SK-N-SH (cell line): ENCODE measurements around the gene SPACDR. TPM values are rescaled to one million over a fixed set of nuclear protein-coding genes. Genes with fewer than 3 reads are reported as not detected.

Source experiments
- CTCF ChIA-PET: fragments of 300-600, 350-600 bp; formaldehyde crosslinking; extraction: SDS; loops from one replicate; lab custom pipeline; 2021; lab: Yijun Ruan, JAX
- POLR2A ChIA-PET: fragments of 350-600 bp; sonication (Branson Sonifier 250); formaldehyde crosslinking; extraction: SDS; loops from one replicate; lab custom pipeline; 2020; ENCODE audit warnings: antibody characterized with exemption, inconsistent platforms; lab: Yijun Ruan, JAX
- DNase-seq: peaks from one replicate; pipeline ENCODE4 v3.0.0; 2012
- H2AFZ ChIP-seq: fragments of 200-600 bp; sonication (generic); 2 replicates; pipeline ENCODE4 v1.8.1; 2016; ENCODE audit warnings: antibody characterized with exemption, mild to moderate bottlenecking, low read depth
- H3F3A ChIP-seq: fragments of 200-600 bp; sonication (generic); replicated peaks from 2 replicates; pipeline ENCODE3; 2016; ENCODE audit warnings: antibody characterized with exemption, mild to moderate bottlenecking; ENCODE audit not compliant: insufficient read depth
- H3K27ac ChIP-seq, 2 experiments: fragments of 200-500 bp in 1 of 2; fragments of 200-600 bp in 1 of 2; sonication (Bioruptor generic) in 1 of 2; sonication (generic), shearing (Covaris generic) in 1 of 2; 2 replicates each; pipeline versions ENCODE4 v1.5.1 to v1.6.1; 2014 to 2016; ENCODE audit warnings: low read depth in 2 of 2, inconsistent platforms in 1 of 2, low read length in 1 of 2, mild to moderate bottlenecking in 1 of 2, mixed read lengths in 1 of 2
- H3K27me3 ChIP-seq: fragments of 200-600 bp; sonication (generic), shearing (Covaris generic); 2 replicates; pipeline ENCODE4 v1.6.1; 2016; ENCODE audit warnings: mixed run types; ENCODE audit not compliant: insufficient read depth
- H3K36me3 ChIP-seq, 2 experiments: fragments of 200-500 bp in 1 of 2; fragments of 200-600 bp in 1 of 2; sonication (Bioruptor generic) in 1 of 2; sonication (generic) in 1 of 2; replicated peaks in 1 of 2; 2 replicates each; pipeline versions ENCODE3 to v1.5.1; 2014 to 2016; ENCODE audit warnings: low read length in 1 of 2, mild to moderate bottlenecking in 1 of 2; ENCODE audit not compliant: insufficient read depth in 2 of 2, control insufficient read depth in 1 of 2
- H3K4me1 ChIP-seq, 2 experiments: fragments of 200-500 bp in 1 of 2; fragments of 200-600 bp in 1 of 2; sonication (Bioruptor generic) in 1 of 2; sonication (generic), shearing (Covaris generic) in 1 of 2; 2 replicates each; pipeline versions ENCODE4 v1.5.1 to v1.6.1; 2014 to 2016; ENCODE audit warnings: low read depth in 1 of 2, low read length in 1 of 2, mixed run types in 1 of 2; ENCODE audit not compliant: insufficient read depth in 2 of 2, control insufficient read depth in 1 of 2
- H3K4me2 ChIP-seq: fragments of 200-600 bp; sonication (generic), shearing (Covaris generic); 2 replicates; pipeline ENCODE4 v1.6.1; 2017; ENCODE audit warnings: mixed run types
- H3K4me3 ChIP-seq, 2 experiments: fragments of 200-500 bp in 1 of 2; fragments of 200-600 bp in 1 of 2; sonication (Bioruptor generic) in 1 of 2; sonication (generic), shearing (Covaris generic) in 1 of 2; 2 replicates each; pipeline versions ENCODE4 v1.5.1 to v1.8.1; 2014 to 2016; ENCODE audit warnings: low read depth in 2 of 2, inconsistent platforms in 1 of 2, low read length in 1 of 2, mild to moderate bottlenecking in 1 of 2, mixed read lengths in 1 of 2, moderate library complexity in 1 of 2
- H3K79me2 ChIP-seq: fragments of 200-600 bp; sonication (generic); 2 replicates; pipeline ENCODE4 v1.8.1; 2017; ENCODE audit warnings: mild to moderate bottlenecking; ENCODE audit not compliant: insufficient read depth
- H3K9ac ChIP-seq: fragments of 200-600 bp; sonication (generic); 2 replicates; pipeline ENCODE4 v1.6.1; 2017; ENCODE audit warnings: mixed run types
- H3K9me2 ChIP-seq: fragments of 200-600 bp; sonication (generic); 2 replicates; pipeline ENCODE4 v1.6.1; 2017; ENCODE audit warnings: mixed run types
- H3K9me3 ChIP-seq: fragments of 200-600 bp; sonication (generic); 2 replicates; pipeline ENCODE4 v1.6.1; 2017; ENCODE audit warnings: mixed run types, mild to moderate bottlenecking, moderate library complexity
- H4K20me1 ChIP-seq: fragments of 200-600 bp; sonication (generic); 2 replicates; pipeline ENCODE4 v1.6.1; 2017; ENCODE audit warnings: mild to moderate bottlenecking, mixed run types; ENCODE audit not compliant: insufficient read depth
- CHD2 ChIP-seq: fragments of 150-350 bp; IDR thresholded peaks from 2 replicates; pipeline ENCODE4 v1.6.1; 2018; ENCODE audit warnings: low read length; ENCODE audit not compliant: partially characterized antibody
- ELF1 ChIP-seq: IDR thresholded peaks from 2 replicates; pipeline ENCODE4 v1.4.0; 2012
- EZH2phosphoT487 ChIP-seq: fragments of 200-600 bp; sonication (generic); IDR thresholded peaks from 2 replicates; pipeline ENCODE4 v1.6.1; 2017; ENCODE audit warnings: low read depth, mixed run types, mild to moderate bottlenecking, antibody characterized with exemption, moderate library complexity, borderline replicate concordance
- FOSL2 ChIP-seq: IDR thresholded peaks from 2 replicates; pipeline ENCODE4 v1.4.0; 2012; ENCODE audit warnings: low read depth, mild to moderate bottlenecking, moderate library complexity, borderline replicate concordance
- FOXJ3 ChIP-seq: sonication (generic); formaldehyde crosslinking; IDR thresholded peaks from 2 replicates; pipeline ENCODE4 v1.5.1; 2020; ENCODE audit warnings: mild to moderate bottlenecking, missing genetic modification reagents
- FOXM1 ChIP-seq: IDR thresholded peaks from 2 replicates; pipeline ENCODE4 v1.4.0; 2012; ENCODE audit warnings: low read depth, mild to moderate bottlenecking
- GATA2 ChIP-seq: sonication (generic); formaldehyde crosslinking; IDR thresholded peaks from 2 replicates; pipeline ENCODE4 v1.5.0; 2020; ENCODE audit warnings: mild to moderate bottlenecking, missing genetic modification reagents
- JUND ChIP-seq: IDR thresholded peaks from 2 replicates; pipeline ENCODE4 v1.4.0; 2012
- MEF2A ChIP-seq: IDR thresholded peaks from 2 replicates; pipeline ENCODE4 v1.4.0; 2012; ENCODE audit warnings: low read depth, borderline replicate concordance
- MXI1 ChIP-seq: IDR thresholded peaks from 2 replicates; pipeline ENCODE4 v1.6.1; 2012; ENCODE audit warnings: mild to moderate bottlenecking, low read depth, low read length, improper control_type of control experiment
- NFIC ChIP-seq: IDR thresholded peaks from 2 replicates; pipeline ENCODE4 v1.4.0; 2012; ENCODE audit warnings: borderline replicate concordance
- RAD21 ChIP-seq: IDR thresholded peaks from 2 replicates; pipeline ENCODE4 v1.6.1; 2012; ENCODE audit warnings: mild to moderate bottlenecking, low read length
- RCOR1 ChIP-seq: fragments of 150-350 bp; IDR thresholded peaks from 2 replicates; pipeline ENCODE4 v1.6.1; 2017; ENCODE audit warnings: antibody characterized with exemption, low read length
- REST ChIP-seq: IDR thresholded peaks from 2 replicates; pipeline ENCODE4 v1.6.1; 2012; ENCODE audit warnings: mild to moderate bottlenecking, low read depth, low read length, moderate library complexity
- RFX5 ChIP-seq: IDR thresholded peaks from 2 replicates; pipeline ENCODE4 v1.6.1; 2012; ENCODE audit warnings: mild to moderate bottlenecking, improper control_type of control experiment, low read length
- SIN3A ChIP-seq: IDR thresholded peaks from 2 replicates; pipeline ENCODE4 v1.6.1; 2012; ENCODE audit warnings: low read depth, mild to moderate bottlenecking, low read length, moderate library complexity, borderline replicate concordance
- TAF1 ChIP-seq: IDR thresholded peaks from 2 replicates; pipeline ENCODE4 v1.6.1; 2012; ENCODE audit warnings: low read depth, mild to moderate bottlenecking, low read length, moderate library complexity, borderline replicate concordance
- TCF12 ChIP-seq: IDR thresholded peaks from 2 replicates; pipeline ENCODE4 v1.4.0; 2012
- YY1 ChIP-seq: IDR thresholded peaks from 2 replicates; pipeline ENCODE4 v1.4.0; 2012; ENCODE audit warnings: low read depth, mild to moderate bottlenecking
- WGBS: methylation state at CpG from one replicate; pipeline ENCODE4 v1.1.6; 2017; ENCODE audit warnings: low lambda C conversion rate; 5-methylcytosine and 5-hydroxymethylcytosine counted together
- polyA plus RNA-seq, 3 experiments: library from polyadenylated mRNA; depleted of rRNA; stranded (reverse); fragments of >200 nt; gene quantifications; 2 replicates each; pipeline ENCODE4 v1.2.3, GENCODE V29; 2012
- TF ChIP-seq, protein P1 (sequence below): IDR thresholded peaks from 2 replicates; pipeline ENCODE4; 2012

Gene SPACDR
- polyA plus RNA-seq, 1 of the 3 experiments (the other 2 are of a cell fraction): 1.5 TPM

DNA sequence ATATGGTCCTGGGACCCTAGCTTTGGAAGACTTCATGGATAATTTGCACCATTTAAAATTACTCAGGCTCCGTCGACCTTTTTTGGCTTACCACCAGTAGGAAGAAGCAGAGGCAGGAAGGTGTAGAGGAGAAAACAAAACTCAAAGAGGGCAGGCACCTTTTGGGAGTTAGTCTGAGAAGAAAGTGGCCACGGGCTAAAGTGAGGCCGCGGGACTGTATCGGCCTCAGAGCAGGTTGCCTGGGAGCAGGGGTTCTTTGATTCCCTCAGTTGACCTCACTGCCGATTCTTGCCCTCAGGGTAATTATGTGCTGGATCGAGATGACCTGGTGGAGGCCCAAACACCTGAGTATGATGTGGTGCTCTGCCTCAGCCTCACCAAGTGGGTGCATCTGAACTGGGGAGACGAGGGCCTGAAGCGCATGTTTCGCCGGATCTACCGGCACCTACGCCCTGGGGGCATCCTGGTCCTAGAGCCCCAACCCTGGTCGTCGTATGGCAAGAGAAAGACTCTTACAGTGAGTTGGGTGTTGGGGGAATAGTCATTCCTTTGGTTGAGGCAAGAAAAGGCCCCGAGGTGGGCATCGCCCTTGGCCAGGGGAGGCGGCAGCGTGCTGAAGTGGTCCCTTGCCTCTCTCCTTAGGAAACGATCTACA is 31.3 kb downstream of the SPACDR start:
- H3K36me3 ChIP-seq: peaks cover 41 to 43% of the 10 kb centered on the region in 2 experiments
- no peaks in the 10 kb centered on the region for H3K9me3 ChIP-seq
- H3K9me2 ChIP-seq: no peaks in the 10 kb centered on the region
- peaks cover 63% of the 10 kb centered on the region for H3K79me2 ChIP-seq
- DNase-seq: no peak
- H3F3A ChIP-seq: peaks cover 25% of the 10 kb centered on the region
- ChIA-PET POLR2A (no interaction called here), CTCF (interaction anchor here (1.0 to 2.3 kb wide), 4 partner anchors 18 to 272 kb away, joined by 3 to 14 read pairs (median 3); no protein-coding TSS in a partner anchor)
- H4K20me1 ChIP-seq: peaks cover 13% of the 10 kb centered on the region
- H2AFZ ChIP-seq: no peak overlapping the region
- H3K4me2 ChIP-seq: peak overlapping the region; percentile 97; the same call in 1 of the 2 replicates
- H3K9ac ChIP-seq: no peak overlapping the region
- H3K4me3 ChIP-seq: peak overlapping the region in 1 of 2 experiments; percentile 0; a peak in 2 of 4 replicates
- 89% methylated on average over 21 of the region's 21 CpGs for WGBS
- peaks cover 23 to 51% of the 10 kb centered on the region in 2 experiments; a peak in 3 of 4 replicates for H3K4me1 ChIP-seq
- no peak for TF ChIP-seq RAD21
- TF ChIP-seq, protein P1, sequence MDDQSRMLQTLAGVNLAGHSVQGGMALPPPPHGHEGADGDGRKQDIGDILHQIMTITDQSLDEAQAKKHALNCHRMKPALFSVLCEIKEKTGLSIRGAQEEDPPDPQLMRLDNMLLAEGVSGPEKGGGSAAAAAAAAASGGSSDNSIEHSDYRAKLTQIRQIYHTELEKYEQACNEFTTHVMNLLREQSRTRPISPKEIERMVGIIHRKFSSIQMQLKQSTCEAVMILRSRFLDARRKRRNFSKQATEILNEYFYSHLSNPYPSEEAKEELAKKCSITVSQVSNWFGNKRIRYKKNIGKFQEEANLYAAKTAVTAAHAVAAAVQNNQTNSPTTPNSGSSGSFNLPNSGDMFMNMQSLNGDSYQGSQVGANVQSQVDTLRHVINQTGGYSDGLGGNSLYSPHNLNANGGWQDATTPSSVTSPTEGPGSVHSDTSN: no peak
- no peak for TF ChIP-seq ELF1
- TF ChIP-seq RCOR1: no peak
- no peak for TF ChIP-seq CHD2
- no peak for TF ChIP-seq JUND
- TF ChIP-seq FOXM1: no peak
- no peak for TF ChIP-seq REST
- TF ChIP-seq SIN3A: no peak
- TF ChIP-seq NFIC: no peak
- no peak for TF ChIP-seq EZH2phosphoT487
- no peak for TF ChIP-seq TAF1
- no peak for TF ChIP-seq MEF2A
- TF ChIP-seq YY1: no peak
- TF ChIP-seq TCF12: no peak
- TF ChIP-seq GATA2: no peak
- no peak for TF ChIP-seq FOSL2
- no peak for TF ChIP-seq MXI1
- no peak for TF ChIP-seq FOXJ3
- TF ChIP-seq RFX5: no peak
- H3K27ac ChIP-seq: peak overlapping the region in 1 of 2 experiments; percentile 99; a peak in 3 of 4 replicates
- H3K27me3 ChIP-seq: no peaks in the 10 kb centered on the region
